IPS-18a (cell line): ENCODE measurements around the gene ERICH4.
"Not testable (repeated sequence)": the region's sequence is repeated elsewhere in the genome, so short reads cannot be mapped to it uniquely, and the experiment has no call there.

Experiments used
- H3K27ac ChIP-seq: one replicate; pipeline ENCODE4 v1.5.1; 2013; ENCODE audit warnings: low read length
- H3K27me3 ChIP-seq: one replicate; pipeline ENCODE4 v1.6.1; 2013; ENCODE audit warnings: mild to moderate bottlenecking, low read length; ENCODE audit not compliant: control insufficient read depth, insufficient read depth
- H3K36me3 ChIP-seq: one replicate; pipeline ENCODE4 v1.6.1; 2013; ENCODE audit warnings: low read depth, low read length; ENCODE audit not compliant: control insufficient read depth
- H3K4me1 ChIP-seq: one replicate; pipeline ENCODE4 v1.6.1; 2013; ENCODE audit warnings: low read depth, low read length; ENCODE audit not compliant: control insufficient read depth
- H3K4me3 ChIP-seq: one replicate; pipeline ENCODE4 v1.5.1; 2013; ENCODE audit warnings: low read length
- H3K9ac ChIP-seq: one replicate; pipeline ENCODE4 v1.6.1; 2013; ENCODE audit warnings: mild to moderate bottlenecking, low read length, moderate library complexity
- H3K9me3 ChIP-seq: one replicate; pipeline ENCODE4 v1.6.1; 2013; ENCODE audit warnings: low read depth, low read length; ENCODE audit not compliant: control insufficient read depth

The ERICH4 gene

GRCh38 chr19:41427647-41428480, 15.1 kb upstream of the ERICH4 start:
- no peak overlapping the region for H3K27ac ChIP-seq
- H3K9ac ChIP-seq = peak overlapping the region; percentile 25
- peaks cover 23% of the 10 kb centered on the region for H3K36me3 ChIP-seq
- peak overlapping the region; percentile 62 for H3K4me3 ChIP-seq
- H3K27me3 ChIP-seq = no peaks in the 10 kb centered on the region
- peaks cover 5% of the 10 kb centered on the region for H3K4me1 ChIP-seq
- H3K9me3 ChIP-seq = no peaks in the 10 kb centered on the region

DNA sequence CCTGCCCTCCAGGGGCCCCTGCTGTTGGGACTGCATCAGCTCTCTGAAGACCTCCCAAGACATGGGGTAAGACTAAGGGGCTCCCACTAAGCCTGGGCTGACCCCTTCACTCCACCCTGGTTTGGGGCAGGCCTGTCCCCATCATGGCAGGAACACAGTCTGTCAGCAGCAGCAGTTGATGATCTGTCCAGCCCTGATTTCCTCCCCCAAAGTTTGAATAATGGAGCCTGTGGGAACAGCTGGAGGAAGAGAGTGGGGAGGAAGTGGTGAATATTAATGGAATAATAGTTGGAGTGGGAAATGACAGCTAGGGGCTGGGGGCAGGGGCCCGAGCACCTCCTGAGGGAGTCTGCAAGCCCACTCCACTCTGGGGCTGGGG, 14.5 kb upstream of the ERICH4 start:
- H3K4me1 ChIP-seq = peaks cover 5% of the 10 kb centered on the region
- no peak overlapping the region for H3K27ac ChIP-seq
- H3K4me3 ChIP-seq = peak overlapping the region; percentile 62

DNA sequence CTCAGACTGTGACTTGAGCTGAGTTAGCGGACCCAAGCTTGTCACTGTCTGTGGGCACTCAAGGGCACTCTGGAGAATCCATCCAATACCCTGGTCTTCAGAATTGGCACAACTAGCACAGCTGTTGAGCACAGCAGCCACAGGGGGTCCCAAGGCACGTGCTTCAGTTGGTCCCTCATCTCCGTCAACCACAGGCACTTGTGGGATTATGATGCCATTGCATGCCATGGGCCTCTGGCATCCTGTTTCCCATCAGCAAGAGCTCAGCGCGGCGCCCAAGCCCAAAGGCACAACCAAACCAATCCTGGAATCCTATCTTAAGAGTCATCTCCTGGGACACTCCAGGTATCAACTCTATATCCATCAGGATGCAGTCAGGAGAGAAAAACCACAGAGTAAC, 12.0 kb upstream of the ERICH4 start:
- H3K4me3 ChIP-seq = no peak overlapping the region
- no peaks in the 10 kb centered on the region for H3K27me3 ChIP-seq
- peaks cover 5% of the 10 kb centered on the region for H3K4me1 ChIP-seq
- H3K9ac ChIP-seq = no peak overlapping the region
- H3K9me3 ChIP-seq = no peaks in the 10 kb centered on the region
- H3K27ac ChIP-seq = no peak overlapping the region
- peaks cover 28% of the 10 kb centered on the region for H3K36me3 ChIP-seq

More for the DNA sequence above, 14.5 kb upstream of the ERICH4 start:
- Histone ChIP-seq H3K27me3 (no peaks in the 10 kb centered on the region), H3K9me3 (no peaks in the 10 kb centered on the region), H3K36me3 (peaks cover 28% of the 10 kb centered on the region), H3K9ac (no peak overlapping the region)

DNA sequence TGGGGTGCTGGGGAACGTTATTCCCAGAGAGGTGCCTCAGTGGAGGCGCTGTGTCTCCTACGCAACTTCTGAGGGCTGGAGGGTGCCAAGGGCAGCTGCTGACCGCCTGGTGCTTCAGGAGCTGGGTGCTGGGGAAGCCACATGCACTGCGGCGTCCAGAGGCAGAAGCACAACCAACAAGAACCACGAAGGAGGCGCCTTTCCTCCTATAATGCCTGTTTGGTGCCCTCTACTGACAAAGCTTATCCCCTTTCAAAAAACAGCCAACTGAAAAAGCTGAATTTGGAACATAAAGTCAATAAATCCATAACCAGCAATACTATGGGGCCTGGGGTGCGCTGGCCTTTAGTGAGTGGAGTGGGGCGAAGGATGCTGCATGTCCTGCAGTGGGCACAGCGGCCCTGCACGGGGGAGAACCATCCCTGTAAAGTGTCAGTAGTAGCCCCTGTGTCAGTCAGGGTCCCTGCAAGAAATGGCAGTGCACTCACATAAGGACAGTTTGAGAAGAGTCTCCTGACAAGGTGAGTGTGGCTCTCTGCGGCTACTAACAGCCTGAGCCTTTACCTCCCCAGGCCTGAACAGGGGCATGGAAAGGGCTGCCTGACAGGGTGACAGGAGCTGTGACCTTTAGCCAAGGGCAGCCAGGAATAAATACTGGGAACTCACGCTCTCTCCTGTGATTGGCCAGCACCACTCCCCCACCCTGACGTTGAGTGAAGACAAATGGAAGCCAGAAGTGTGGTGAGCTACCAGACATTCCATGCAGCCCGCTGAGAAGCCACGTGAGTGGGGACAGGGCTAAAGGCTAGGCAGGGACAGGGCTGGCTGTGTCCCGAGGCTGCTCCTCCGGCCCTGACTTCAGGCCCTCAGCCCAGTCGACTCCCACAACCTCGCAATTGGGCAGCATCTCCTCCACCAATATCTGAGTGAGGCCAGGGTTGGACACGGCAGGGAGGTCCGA, 11.2 kb upstream of the ERICH4 start:
- H3K4me1 ChIP-seq = peaks cover 4% of the 10 kb centered on the region
- no peak overlapping the region for H3K27ac ChIP-seq

GRCh38 chr19:41433171-41433570, 9.8 kb upstream of the ERICH4 start:
- peaks cover 28% of the 10 kb centered on the region for H3K36me3 ChIP-seq
- H3K9ac ChIP-seq = no peak overlapping the region

More for the DNA sequence above, 11.2 kb upstream of the ERICH4 start:
- Histone ChIP-seq H3K36me3 (peaks cover 28% of the 10 kb centered on the region), H3K27me3 (no peaks in the 10 kb centered on the region), H3K4me3 (no peak overlapping the region), H3K9me3 (no peaks in the 10 kb centered on the region), H3K9ac (no peak overlapping the region)

GRCh38 chr19:41434450-41434849, 8.5 kb upstream of the ERICH4 start:
- peaks cover 28% of the 10 kb centered on the region for H3K36me3 ChIP-seq
- H3K9ac ChIP-seq = no peak overlapping the region
- no peak overlapping the region for H3K27ac ChIP-seq
- H3K4me1 ChIP-seq = no peaks in the 10 kb centered on the region
- no peaks in the 10 kb centered on the region for H3K9me3 ChIP-seq
- no peak overlapping the region for H3K4me3 ChIP-seq
- no peaks in the 10 kb centered on the region for H3K27me3 ChIP-seq

More at GRCh38 chr19:41433171-41433570, 9.8 kb upstream of the ERICH4 start:
- Histone ChIP-seq H3K4me3 (no peak overlapping the region), H3K27me3 (no peaks in the 10 kb centered on the region), H3K4me1 (no peaks in the 10 kb centered on the region), H3K27ac (no peak overlapping the region), H3K9me3 (no peaks in the 10 kb centered on the region)

- H3K27ac ChIP-seq, H3K27me3 ChIP-seq, H3K9ac ChIP-seq, H3K9me3 ChIP-seq, H3K4me3 ChIP-seq, H3K4me1 ChIP-seq: not testable (repeated sequence)
- H3K36me3 ChIP-seq = peaks cover 28% of the 10 kb centered on the region
These were observed 7.6 kb upstream of the ERICH4 start for GRCh38 chr19:41435376-41435775.

DNA sequence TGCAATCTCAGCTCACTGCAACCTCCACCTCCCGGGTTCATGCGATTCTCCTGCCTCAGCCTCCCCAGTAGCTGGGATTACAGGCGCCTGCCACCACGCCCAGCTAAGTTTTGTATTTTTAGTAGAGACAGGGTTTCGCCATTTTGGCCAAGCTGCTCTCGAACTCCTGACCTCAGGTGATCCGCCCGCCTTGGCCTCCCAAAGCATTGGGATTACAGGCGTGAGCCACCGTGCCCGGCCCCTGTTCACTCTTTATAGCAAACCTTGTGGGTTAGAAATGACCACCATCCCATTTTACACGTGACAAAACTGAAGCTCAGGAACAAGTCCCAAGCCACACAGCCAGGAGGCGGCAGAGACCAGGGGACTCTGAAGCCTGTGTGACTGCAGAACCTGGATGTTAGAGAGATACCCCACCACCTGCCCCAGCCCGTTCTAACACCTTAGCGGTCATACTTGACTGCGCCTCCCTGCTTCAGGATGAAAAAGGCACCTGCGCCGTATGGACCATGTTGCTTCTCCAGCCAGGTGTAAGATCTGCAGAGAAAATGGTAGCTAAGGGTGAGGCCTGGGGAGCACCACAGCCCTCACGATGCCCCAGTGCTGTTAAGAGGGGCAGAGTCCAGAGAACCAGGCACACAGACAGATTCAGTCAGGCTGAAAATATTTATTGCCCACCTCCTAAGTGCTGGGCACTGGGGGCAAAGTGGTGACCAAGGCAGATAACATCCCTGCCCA, 6.9 kb upstream of the ERICH4 start:
- Histone ChIP-seq H3K27me3 (no peaks in the 10 kb centered on the region), H3K4me3 (no peak overlapping the region), H3K9ac (no peak overlapping the region), H3K36me3 (peaks cover 23% of the 10 kb centered on the region), H3K9me3 (no peaks in the 10 kb centered on the region), H3K27ac (no peak overlapping the region), H3K4me1 (no peaks in the 10 kb centered on the region)

- no peak overlapping the region for H3K27ac ChIP-seq
- no peaks in the 10 kb centered on the region for H3K4me1 ChIP-seq
- no peak overlapping the region for H3K4me3 ChIP-seq
- no peak overlapping the region for H3K9ac ChIP-seq
- peaks cover 18% of the 10 kb centered on the region for H3K36me3 ChIP-seq
- no peaks in the 10 kb centered on the region for H3K9me3 ChIP-seq
- no peaks in the 10 kb centered on the region for H3K27me3 ChIP-seq
These were observed 6.3 kb upstream of the ERICH4 start for GRCh38 chr19:41436674-41436951.

DNA sequence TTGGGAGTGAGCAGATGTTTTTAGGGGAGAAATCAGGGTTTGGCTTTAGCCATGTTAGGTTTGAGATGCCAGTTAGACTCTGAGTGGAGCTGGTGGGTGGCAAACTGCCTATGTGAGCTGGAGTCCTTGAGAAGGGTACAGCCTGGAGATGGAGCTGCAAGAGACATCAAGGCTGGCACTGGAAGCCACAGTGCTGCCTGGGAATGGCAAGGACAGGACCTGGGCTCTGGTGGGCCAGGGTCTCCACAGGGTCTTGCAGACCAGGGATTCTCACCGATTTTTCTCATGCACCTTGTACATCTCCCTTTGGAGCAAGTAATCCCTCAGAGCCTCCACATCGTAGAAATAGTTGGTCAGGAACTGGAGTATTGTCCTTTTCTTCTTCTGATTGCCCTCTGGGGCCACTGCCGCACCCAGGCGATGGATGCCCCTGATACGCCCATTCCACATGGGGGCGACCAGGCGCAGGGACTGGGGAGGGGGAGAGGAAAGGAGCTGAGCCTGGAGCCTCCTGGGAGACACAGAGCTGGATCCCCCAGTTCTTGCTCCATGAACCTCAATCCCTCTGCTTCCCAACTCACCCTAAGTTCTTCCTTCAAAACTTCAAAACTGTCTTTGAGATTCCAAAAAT, 4.9 kb upstream of the ERICH4 start:
- Histone ChIP-seq H3K27ac (no peak overlapping the region), H3K9ac (no peak overlapping the region), H3K36me3 (peaks cover 4% of the 10 kb centered on the region), H3K9me3 (no peaks in the 10 kb centered on the region), H3K4me3 (no peak overlapping the region), H3K4me1 (no peaks in the 10 kb centered on the region), H3K27me3 (no peaks in the 10 kb centered on the region)
